Testis (tissue), 3 donors: ENCODE measurements around the gene CFAP77. TPM values are rescaled to one million over a fixed set of nuclear protein-coding genes. Genes with fewer than 3 reads are reported as not detected.

Experiments used
- DNase-seq: peaks from one replicate; pipeline ENCODE4 v3.0.0-alpha.2; 2019
- H3K27ac ChIP-seq, 2 donors: fragments of 200-600 bp; sonication (generic); one replicate each; pipeline ENCODE4 v1.5.1; 2019
- H3K27me3 ChIP-seq: fragments of 200-600 bp; sonication (generic); one replicate; pipeline ENCODE4 v1.5.1; 2019
- H3K36me3 ChIP-seq: fragments of 200-600 bp; sonication (generic); one replicate; pipeline ENCODE4 v1.5.1; 2017; ENCODE audit warnings: low read depth; ENCODE audit errors: missing control alignments
- H3K4me1 ChIP-seq: fragments of 200-600 bp; sonication (generic); one replicate; pipeline ENCODE4 v1.5.1; 2019
- H3K4me3 ChIP-seq, 2 donors: fragments of 200-600 bp; sonication (generic); one replicate each; pipeline ENCODE4 v1.5.1; 2017 to 2019
- H3K9me3 ChIP-seq: fragments of 200-600 bp; sonication (generic); one replicate; pipeline ENCODE4 v1.5.1; 2017
- POLR2A ChIP-seq: fragments of 450-650 bp; IDR thresholded peaks from one replicate; pipeline ENCODE4 v1.6.1; 2017; ENCODE audit warnings: antibody characterized with exemption, mild to moderate bottlenecking, moderate library complexity
- WGBS, 2 donors: methylation state at CpG; one replicate each; pipeline ENCODE4 v1.1.5; 2018; 5-methylcytosine and 5-hydroxymethylcytosine counted together
- intact Hi-C: fragments of 100-400 bp; cut with DNase I; formaldehyde crosslinking; loops from one replicate; pipeline ENCODE4 v1.15.1; 2023; ENCODE audit warnings: low total_unique reads
- polyA plus RNA-seq: library from polyadenylated mRNA; stranded (reverse); fragments of 350-450 nt; fragmentation: Illumina TruSeq; extraction: RNeasy Lipid Tissue Mini Kit (QIAGEN cat#74804); gene quantifications from one replicate; pipeline ENCODE4 v1.2.3, GENCODE V29; 2014; ENCODE audit warnings: low read depth, low replicate concordance; ENCODE audit not compliant: insufficient read depth
- total RNA-seq, 2 donors: library from RNA; depleted of rRNA; stranded (reverse); fragments of >200 nt; gene quantifications; one replicate each; pipeline ENCODE4 v1.2.3, GENCODE V29; 2016
- TF ChIP-seq, protein P1 (sequence below), 3 experiments: fragments of 450-650 bp in 2 of 3; fragments of 200-600 bp in 1 of 3; sonication (generic) in 1 of 3; IDR thresholded peaks; one replicate each; pipeline ENCODE4 v1.5.1; 2016 to 2019; ENCODE audit warnings: antibody characterized with exemption in 3 of 3, mild to moderate bottlenecking in 2 of 3, moderate library complexity in 1 of 3

Gene CFAP77
- total and polyA plus RNA-seq, 3 donors from 2014 or later, result 13.6 to 36.2 (median 20.9) TPM

DNA sequence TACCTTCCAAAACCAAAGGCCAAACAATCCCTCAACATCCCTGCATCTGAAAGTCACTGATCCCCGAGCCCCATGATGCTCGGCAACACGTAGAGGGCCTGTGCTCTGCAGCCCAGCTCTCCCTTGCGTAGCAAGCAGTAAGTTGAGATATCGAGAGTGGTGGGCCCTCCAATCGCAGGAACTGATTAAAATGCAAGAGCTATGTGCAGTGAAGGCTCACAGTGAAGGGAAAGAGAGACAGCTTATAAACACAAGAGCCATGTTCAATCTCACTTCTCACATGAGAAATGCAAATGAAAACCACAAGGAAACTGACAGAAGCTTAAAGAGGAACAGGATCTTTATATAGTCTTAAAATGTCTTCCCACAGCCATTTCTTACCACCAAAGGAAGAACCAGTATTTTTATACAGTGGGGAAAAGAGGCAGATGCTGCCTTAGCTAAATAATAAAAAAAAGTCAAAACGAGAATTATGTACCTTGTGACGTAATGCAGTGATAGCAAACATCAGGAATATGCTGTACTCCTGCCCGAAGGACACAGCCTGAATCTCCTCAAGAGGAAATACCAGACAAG lies 28.0 kb upstream of the CFAP77 start:
- no peak for TF ChIP-seq POLR2A
- TF ChIP-seq, protein P1, sequence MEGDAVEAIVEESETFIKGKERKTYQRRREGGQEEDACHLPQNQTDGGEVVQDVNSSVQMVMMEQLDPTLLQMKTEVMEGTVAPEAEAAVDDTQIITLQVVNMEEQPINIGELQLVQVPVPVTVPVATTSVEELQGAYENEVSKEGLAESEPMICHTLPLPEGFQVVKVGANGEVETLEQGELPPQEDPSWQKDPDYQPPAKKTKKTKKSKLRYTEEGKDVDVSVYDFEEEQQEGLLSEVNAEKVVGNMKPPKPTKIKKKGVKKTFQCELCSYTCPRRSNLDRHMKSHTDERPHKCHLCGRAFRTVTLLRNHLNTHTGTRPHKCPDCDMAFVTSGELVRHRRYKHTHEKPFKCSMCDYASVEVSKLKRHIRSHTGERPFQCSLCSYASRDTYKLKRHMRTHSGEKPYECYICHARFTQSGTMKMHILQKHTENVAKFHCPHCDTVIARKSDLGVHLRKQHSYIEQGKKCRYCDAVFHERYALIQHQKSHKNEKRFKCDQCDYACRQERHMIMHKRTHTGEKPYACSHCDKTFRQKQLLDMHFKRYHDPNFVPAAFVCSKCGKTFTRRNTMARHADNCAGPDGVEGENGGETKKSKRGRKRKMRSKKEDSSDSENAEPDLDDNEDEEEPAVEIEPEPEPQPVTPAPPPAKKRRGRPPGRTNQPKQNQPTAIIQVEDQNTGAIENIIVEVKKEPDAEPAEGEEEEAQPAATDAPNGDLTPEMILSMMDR (IDR thresholded peaks at IDR 0.05), result no peak
- H3K4me3 ChIP-seq, result no peak overlapping the region
- H3K27me3 ChIP-seq, result no peaks in the 10 kb centered on the region
- DNase-seq, result no peak
- no peaks in the 10 kb centered on the region for H3K9me3 ChIP-seq
- no peaks in the 10 kb centered on the region for H3K36me3 ChIP-seq
- H3K27ac ChIP-seq, result peak overlapping the region in 1 of 2 donors; percentile 30
- WGBS, 2 donors, result 92 to 94% methylated on average over 9 of the region's 9 CpGs
- intact Hi-C loops, result no loop called here
- no peaks in the 10 kb centered on the region for H3K4me1 ChIP-seq

DNA sequence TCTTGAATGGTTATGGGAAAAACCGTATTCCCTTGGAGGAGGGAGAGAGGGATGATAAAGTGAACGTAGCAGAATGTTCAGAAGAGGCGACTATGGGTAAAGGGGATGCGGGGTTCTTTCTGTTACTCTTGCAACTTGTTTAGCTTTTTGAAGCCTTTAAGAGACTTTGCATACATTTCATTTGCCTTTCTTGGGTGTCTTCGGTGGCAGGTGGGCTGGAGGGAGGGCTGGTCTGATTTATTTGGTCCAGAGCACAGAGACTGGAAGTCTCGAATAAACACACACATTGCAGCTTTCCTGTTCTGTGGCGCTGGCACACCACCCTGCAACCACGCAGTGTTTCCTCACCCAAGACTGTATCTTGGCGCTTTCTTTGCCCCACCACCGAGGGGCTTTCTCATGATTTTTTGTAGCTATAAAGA lies 26.5 kb upstream of the CFAP77 start:
- no peak overlapping the region for H3K4me3 ChIP-seq
- intact Hi-C loops, result no loop called here

DNA sequence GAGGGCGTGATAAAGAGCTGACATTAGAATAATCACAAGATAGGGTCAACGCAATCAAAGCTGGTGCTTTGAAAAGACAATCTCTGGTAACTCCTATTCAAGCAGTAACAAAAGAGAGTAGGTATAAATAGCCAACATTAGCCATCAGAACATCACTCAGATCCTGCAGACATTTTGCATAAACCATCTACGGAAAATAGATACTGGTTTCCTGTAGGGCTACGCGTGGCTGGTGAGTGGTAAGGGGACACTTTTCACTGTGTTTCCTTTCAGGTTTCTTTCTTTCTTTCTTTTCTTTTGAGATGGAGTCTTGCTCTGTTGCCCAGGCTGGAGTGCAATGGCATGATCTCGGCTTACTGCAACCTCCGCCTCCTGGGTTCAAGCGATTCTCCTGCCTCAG lies 25.6 kb upstream of the CFAP77 start:
- Histone ChIP-seq H3K27ac (no peak overlapping the region), H3K4me3 (no peak overlapping the region), H3K4me1 (no peaks in the 10 kb centered on the region), H3K27me3 (no peaks in the 10 kb centered on the region), H3K9me3 (no peaks in the 10 kb centered on the region), H3K36me3 (no peaks in the 10 kb centered on the region)
- TF ChIP-seq, protein P1 (IDR thresholded peaks at IDR 0.05), result no peak
- TF ChIP-seq POLR2A, result no peak
- 95 to 96% methylated on average over 8 of the region's 8 CpGs for WGBS, 2 donors
- intact Hi-C loops, result no loop called here
- DNase-seq, result no peak

More for the DNA sequence above, 26.5 kb upstream of the CFAP77 start:
- H3K27ac ChIP-seq, result no peak overlapping the region
- no peaks in the 10 kb centered on the region for H3K27me3 ChIP-seq
- H3K9me3 ChIP-seq, result no peaks in the 10 kb centered on the region
- WGBS, 2 donors, result 84 to 85% methylated on average over 10 of the region's 10 CpGs
- no peak for DNase-seq
- H3K36me3 ChIP-seq, result no peaks in the 10 kb centered on the region
- no peak for TF ChIP-seq POLR2A
- H3K4me1 ChIP-seq, result no peaks in the 10 kb centered on the region

DNA sequence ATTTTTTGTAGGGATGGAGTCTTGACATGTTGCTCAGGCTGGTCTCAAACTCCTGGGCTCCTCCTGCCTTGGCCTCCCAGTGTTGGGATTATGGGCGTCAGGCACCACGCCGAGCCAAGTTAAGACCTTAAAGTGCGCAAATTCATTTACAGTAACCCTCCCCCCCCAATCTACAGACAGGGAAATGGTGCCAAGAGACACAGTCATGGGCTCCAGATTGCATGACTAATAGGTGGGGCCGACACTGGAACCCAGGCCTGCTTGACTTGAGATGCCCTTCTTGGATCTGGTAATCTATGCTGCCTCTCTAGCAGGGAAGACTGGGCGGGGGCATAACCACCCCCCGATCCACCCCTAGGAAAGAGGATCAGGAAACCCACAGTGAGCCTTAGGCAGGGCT lies 22.9 kb upstream of the CFAP77 start:
- Histone ChIP-seq H3K27me3 (no peaks in the 10 kb centered on the region), H3K9me3 (no peaks in the 10 kb centered on the region), H3K36me3 (no peaks in the 10 kb centered on the region), H3K4me1 (no peaks in the 10 kb centered on the region), H3K4me3 (no peak overlapping the region), H3K27ac (no peak overlapping the region)
- no peak for DNase-seq
- WGBS, 2 donors, result 98% methylated on average over 6 to 7 of the region's 7 CpGs
- intact Hi-C loops, result no loop called here
- TF ChIP-seq, protein P1 (IDR thresholded peaks at IDR 0.05), result no peak
- TF ChIP-seq POLR2A, result no peak

DNA sequence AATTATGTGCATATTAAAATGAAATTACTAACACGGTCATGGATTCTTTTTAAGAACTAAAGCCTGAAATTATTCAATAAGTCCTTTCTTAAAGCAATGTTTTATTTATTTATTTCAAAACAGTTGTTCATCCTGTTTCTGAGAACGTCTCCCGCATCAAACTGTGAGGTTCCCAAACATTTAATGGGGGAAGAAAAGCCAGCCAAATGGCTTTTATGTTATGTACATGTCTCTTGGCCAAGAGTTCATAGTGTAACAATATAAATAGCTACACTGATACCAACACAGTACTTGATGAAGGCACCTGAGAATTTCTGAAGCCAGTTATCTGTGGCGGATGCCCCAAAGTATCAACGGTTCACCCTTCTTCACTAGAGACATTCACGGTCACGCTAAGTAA lies 19.0 kb upstream of the CFAP77 start:
- TF ChIP-seq POLR2A, result no peak
- TF ChIP-seq, protein P1 (IDR thresholded peaks at IDR 0.05), result no peak
- no peaks in the 10 kb centered on the region for H3K36me3 ChIP-seq
- H3K27ac ChIP-seq, result no peak overlapping the region
- H3K27me3 ChIP-seq, result no peaks in the 10 kb centered on the region
- WGBS, 2 donors, result 56 to 72% methylated on average over 7 of the region's 7 CpGs
- intact Hi-C loops, result no loop called here
- no peaks in the 10 kb centered on the region for H3K9me3 ChIP-seq
- H3K4me1 ChIP-seq, result no peaks in the 10 kb centered on the region
- no peak for DNase-seq
- no peak overlapping the region for H3K4me3 ChIP-seq
